Measurements from ENCODE around the gene TXNDC5. TPM values are rescaled to one million over a fixed set of nuclear protein-coding genes. Genes with fewer than 3 reads are reported as not detected.

Gene TXNDC5
- total RNA-seq, 2 donors from 2014 or later, result 151 to 172 TPM

GRCh38 chr6:7891078-7891872 lies 19.3 kb downstream of the TXNDC5 start:
- no peak overlapping the region for H3K27ac ChIP-seq
- no peak for TF ChIP-seq CTCF (IDR thresholded peaks at IDR 0.05)
- no peak for DNase-seq (ENCODE audit: low spot score)
- ATAC-seq (ENCODE audit: insufficient number of reproducible peaks, low FRiP score, low read depth), result no peak
- no peak overlapping the region for H3K4me3 ChIP-seq
- no peaks in the 10 kb centered on the region for H3K27me3 ChIP-seq (replicated peaks; ENCODE audit: insufficient read depth)
- no peaks in the 10 kb centered on the region for H3K9me3 ChIP-seq
- H3K4me1 ChIP-seq (ENCODE audit: control insufficient read depth in 1 of 2, low read depth in 2 of 2), result no peaks in the 10 kb centered on the region
- H3K36me3 ChIP-seq, result peaks cover 69% of the 10 kb centered on the region

GRCh38 chr6:7888587-7889357 lies 21.8 kb downstream of the TXNDC5 start:
- H3K27ac ChIP-seq, result no peak overlapping the region
- TF ChIP-seq CTCF (IDR thresholded peaks at IDR 0.05), result no peak
- H3K4me3 ChIP-seq, result no peak overlapping the region
- no peaks in the 10 kb centered on the region for H3K27me3 ChIP-seq (replicated peaks; ENCODE audit: insufficient read depth)
- DNase-seq (ENCODE audit: low spot score), result no peak
- H3K9me3 ChIP-seq, result no peaks in the 10 kb centered on the region
- H3K4me1 ChIP-seq (ENCODE audit: control insufficient read depth in 1 of 2, low read depth in 2 of 2), result no peaks in the 10 kb centered on the region
- no peak for ATAC-seq (ENCODE audit: insufficient number of reproducible peaks, low FRiP score, low read depth)
- peaks cover 71% of the 10 kb centered on the region for H3K36me3 ChIP-seq

- Histone ChIP-seq H3K9me3 (no peaks in the 10 kb centered on the region), H3K27ac (no peak overlapping the region), H3K36me3 (peaks cover 70% of the 10 kb centered on the region), H3K4me1 (ENCODE audit: control insufficient read depth in 1 of 2, low read depth in 2 of 2) (no peaks in the 10 kb centered on the region), H3K27me3 (replicated peaks; ENCODE audit: insufficient read depth) (no peaks in the 10 kb centered on the region), H3K4me3 (no peak overlapping the region)
- ATAC-seq (ENCODE audit: insufficient number of reproducible peaks, low FRiP score, low read depth), result no peak
- no peak for TF ChIP-seq CTCF (IDR thresholded peaks at IDR 0.05)
- DNase-seq (ENCODE audit: low spot score), result no peak
Measured at GRCh38 chr6:7887278-7887991, 23.2 kb downstream of the TXNDC5 start.

GRCh38 chr6:7886132-7886531 lies 24.5 kb downstream of the TXNDC5 start:
- Histone ChIP-seq H3K4me1 (ENCODE audit: control insufficient read depth in 1 of 2, low read depth in 2 of 2) (no peaks in the 10 kb centered on the region), H3K27ac (no peak overlapping the region), H3K27me3 (replicated peaks; ENCODE audit: insufficient read depth) (no peaks in the 10 kb centered on the region), H3K9me3 (no peaks in the 10 kb centered on the region), H3K4me3 (no peak overlapping the region), H3K36me3 (peaks cover 77% of the 10 kb centered on the region)
- no peak for TF ChIP-seq CTCF (IDR thresholded peaks at IDR 0.05)
- no peak for DNase-seq (ENCODE audit: low spot score)
- no peak for ATAC-seq (ENCODE audit: insufficient number of reproducible peaks, low FRiP score, low read depth)

GRCh38 chr6:7883381-7883780 lies 27.2 kb downstream of the TXNDC5 start:
- H3K4me3 ChIP-seq, result no peak overlapping the region
- H3K27me3 ChIP-seq (replicated peaks; ENCODE audit: insufficient read depth), result no peaks in the 10 kb centered on the region
- no peak overlapping the region for H3K27ac ChIP-seq
- no peaks in the 10 kb centered on the region for H3K9me3 ChIP-seq
- no peak for TF ChIP-seq CTCF (IDR thresholded peaks at IDR 0.05)
- ATAC-seq (ENCODE audit: insufficient number of reproducible peaks, low FRiP score, low read depth) (no peak), DNase-seq (ENCODE audit: low spot score) (no peak)
- no peaks in the 10 kb centered on the region for H3K4me1 ChIP-seq (ENCODE audit: control insufficient read depth in 1 of 2, low read depth in 2 of 2)
- H3K36me3 ChIP-seq, result peaks cover 59% of the 10 kb centered on the region
